ENCODE data around the gene MAN1A1.

DNA sequence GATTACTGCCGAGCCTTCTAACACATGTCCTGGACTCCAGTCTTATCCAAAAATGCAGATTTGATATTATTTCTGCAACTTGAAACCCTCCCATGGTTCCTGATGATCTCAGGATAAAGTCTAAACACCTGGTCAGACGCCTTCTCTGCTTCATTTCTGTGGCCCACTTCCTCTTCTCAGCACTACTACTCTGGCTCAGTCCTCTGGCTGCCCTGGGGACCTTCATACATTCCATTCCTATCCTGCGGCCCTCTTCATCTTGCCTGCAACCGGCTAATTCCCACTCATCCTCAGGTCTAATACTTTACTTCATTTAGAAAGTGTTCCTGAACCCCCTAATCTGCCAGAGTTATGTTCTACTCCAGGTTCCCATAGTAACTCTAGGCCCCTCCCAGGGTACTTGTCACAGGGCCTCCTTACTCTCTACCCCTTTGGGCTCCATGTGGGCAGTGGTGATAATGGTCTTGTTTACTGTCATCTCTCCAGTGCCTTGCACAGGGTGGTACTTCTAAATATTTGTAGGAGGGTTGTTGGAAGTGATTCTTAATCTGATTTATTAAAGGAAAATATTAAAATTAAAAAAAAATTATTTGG is 18.9 kb downstream of the MAN1A1 start:
- TF ChIP-seq EZH2 (IDR thresholded peaks at IDR 0.05) (no peak), POLR2AphosphoS5 (IDR thresholded peaks at IDR 0.05; ENCODE audit: borderline replicate concordance, low read depth, low read length) (no peak), FOXP2 (optimal IDR thresholded peaks at IDR 0.05; ENCODE audit: control extremely low read depth, extremely low read length, insufficient read depth) (no peak)

Measured in SK-N-MC (cell line).